HG02970 (cell line): ENCODE results near the gene MTMR3.

Source experiments
- ATAC-seq: cut with Tn5 transposase; IDR thresholded peaks from one replicate; pipeline ENCODE4 v1.9.1; 2021; ENCODE audit warnings: mild to moderate bottlenecking, moderate library complexity, moderate number of reproducible peaks; ENCODE audit not compliant: unreplicated experiment, low FRiP score

The MTMR3 gene

GRCh38 chr22:29994943-29995342 is 112.0 kb downstream of the MTMR3 start:
- no peak for ATAC-seq

GRCh38 chr22:29997107-29997506 is 114.1 kb downstream of the MTMR3 start:
- ATAC-seq: no peak

GRCh38 chr22:29997516-29997915 is 114.5 kb downstream of the MTMR3 start:
- no peak for ATAC-seq

GRCh38 chr22:29998627-29999384 is 115.8 kb downstream of the MTMR3 start:
- no peak for ATAC-seq

- no peak for ATAC-seq
These were observed 117.6 kb downstream of the MTMR3 start for GRCh38 chr22:30000566-30000965.

GRCh38 chr22:30001459-30001858 is 118.5 kb downstream of the MTMR3 start:
- ATAC-seq: no peak

- ATAC-seq: no peak
These were observed 120.0 kb downstream of the MTMR3 start for GRCh38 chr22:30002861-30003486.

GRCh38 chr22:30004101-30004500 is 121.1 kb downstream of the MTMR3 start:
- ATAC-seq: no peak

GRCh38 chr22:30004694-30005093 is 121.7 kb downstream of the MTMR3 start:
- ATAC-seq: no peak

GRCh38 chr22:30005213-30005857 is 122.4 kb downstream of the MTMR3 start:
- ATAC-seq: no peak

GRCh38 chr22:30007361-30007760 is 124.4 kb downstream of the MTMR3 start:
- ATAC-seq: no peak

GRCh38 chr22:30008401-30008800 is 125.4 kb downstream of the MTMR3 start:
- no peak for ATAC-seq

- ATAC-seq: no peak
These were observed 126.5 kb downstream of the MTMR3 start for GRCh38 chr22:30009478-30009877.

GRCh38 chr22:30010789-30011405 is 127.9 kb downstream of the MTMR3 start:
- no peak for ATAC-seq

GRCh38 chr22:30013201-30013600 is 130.2 kb downstream of the MTMR3 start:
- no peak for ATAC-seq

GRCh38 chr22:30014244-30014643 is 131.3 kb downstream of the MTMR3 start:
- ATAC-seq: no peak

- no peak for ATAC-seq
These were observed 132.3 kb downstream of the MTMR3 start for GRCh38 chr22:30015229-30015797.

- ATAC-seq: no peak
These were observed 132.9 kb downstream of the MTMR3 start for GRCh38 chr22:30015846-30016245.

GRCh38 chr22:30016596-30016995 is 133.6 kb downstream of the MTMR3 start:
- no peak for ATAC-seq

- ATAC-seq: no peak
These were observed 134.6 kb downstream of the MTMR3 start for GRCh38 chr22:30017375-30018223.
